Measurements from ENCODE around the gene AK8. TPM values are rescaled to one million over a fixed set of nuclear protein-coding genes. Genes with fewer than 3 reads are reported as not detected.

AK8 gene
- total RNA-seq, 6 donors from 2014 or later: 0.44 to 8.4 (median 3.6) TPM

GRCh38 chr9:132793606-132794580, 84.2 kb downstream of the AK8 start:
- Histone ChIP-seq H3K36me3 (no peaks in the 10 kb centered on the region), H3K27me3 (no peaks in the 10 kb centered on the region), H3K27ac (no peak overlapping the region), H3K4me3 (no peak overlapping the region), H3K4me1 (peaks cover 0 to 4% (median 3%) of the 10 kb centered on the region in 4 donors), H3K9me3 (no peaks in the 10 kb centered on the region)
- 68 to 80% methylated on average over 16 of the region's 16 CpGs for WGBS, 2 donors
- no peak for ATAC-seq (ENCODE audit: low FRiP score in 2 of 2)
- no peak for DNase-seq
- TF ChIP-seq EP300 (IDR thresholded peaks at IDR 0.05) (no peak), POLR2A (IDR thresholded peaks at IDR 0.05) (no peak), POLR2AphosphoS5 (IDR thresholded peaks at IDR 0.05) (no peak), CTCF (IDR thresholded peaks at IDR 0.05) (no peak)

GRCh38 chr9:132792547-132792946, 85.5 kb downstream of the AK8 start:
- H3K27ac ChIP-seq: no peak overlapping the region
- no peaks in the 10 kb centered on the region for H3K4me1 ChIP-seq
- H3K9me3 ChIP-seq: peaks cover 0 to 5% (median 0%) of the 10 kb centered on the region in 4 donors
- WGBS, 2 donors: 98% methylated on average over 9 of the region's 9 CpGs; no CpG with 5 or more reads in 1 of the 2 donors
- no peak for TF ChIP-seq POLR2A (IDR thresholded peaks at IDR 0.05)
- TF ChIP-seq POLR2AphosphoS5 (IDR thresholded peaks at IDR 0.05): no peak
- TF ChIP-seq EP300 (IDR thresholded peaks at IDR 0.05): no peak
- no peak for TF ChIP-seq CTCF (IDR thresholded peaks at IDR 0.05)
- ATAC-seq (ENCODE audit: low FRiP score in 2 of 2): peak in 1 of 2 donors; percentile 43
- no peaks in the 10 kb centered on the region for H3K36me3 ChIP-seq
- DNase-seq: peak in 1 of 2 donors; percentile 54
- no peaks in the 10 kb centered on the region for H3K27me3 ChIP-seq
- H3K4me3 ChIP-seq: no peak overlapping the region

- ATAC-seq (ENCODE audit: low FRiP score in 2 of 2) (no peak), DNase-seq (no peak)
- Histone ChIP-seq H3K9me3 (peaks cover 0 to 5% (median 0%) of the 10 kb centered on the region in 4 donors), H3K4me1 (no peaks in the 10 kb centered on the region), H3K4me3 (no peak overlapping the region), H3K36me3 (no peaks in the 10 kb centered on the region), H3K27me3 (no peaks in the 10 kb centered on the region), H3K27ac (no peak overlapping the region)
- 85 to 92% methylated on average over 5 of the region's 5 CpGs for WGBS, 2 donors
- no peak for TF ChIP-seq CTCF (IDR thresholded peaks at IDR 0.05)
- TF ChIP-seq EP300 (IDR thresholded peaks at IDR 0.05): no peak
- no peak for TF ChIP-seq POLR2AphosphoS5 (IDR thresholded peaks at IDR 0.05)
- no peak for TF ChIP-seq POLR2A (IDR thresholded peaks at IDR 0.05)
Measured at GRCh38 chr9:132791699-132792240, 86.3 kb downstream of the AK8 start.

- Histone ChIP-seq H3K36me3 (no peaks in the 10 kb centered on the region), H3K9me3 (peaks cover 0 to 5% (median 0%) of the 10 kb centered on the region in 4 donors), H3K4me3 (no peak overlapping the region), H3K27ac (no peak overlapping the region), H3K27me3 (no peaks in the 10 kb centered on the region), H3K4me1 (no peaks in the 10 kb centered on the region)
- TF ChIP-seq POLR2AphosphoS5 (IDR thresholded peaks at IDR 0.05) (no peak), EP300 (IDR thresholded peaks at IDR 0.05) (no peak), CTCF (IDR thresholded peaks at IDR 0.05) (no peak), POLR2A (IDR thresholded peaks at IDR 0.05) (no peak)
- ATAC-seq (ENCODE audit: low FRiP score in 2 of 2): no peak
- no peak for DNase-seq
- 54 to 58% methylated on average over 3 of the region's 3 CpGs for WGBS, 2 donors
Measured at GRCh38 chr9:132789719-132790118, 88.4 kb downstream of the AK8 start.
